Mammary epithelial cell (primary cell): ENCODE measurements around the gene CIPC.

Experiments
- CTCF ChIP-seq, 2 donors: IDR thresholded peaks in 1 of 2; conservative IDR thresholded peaks in 1 of 2; 2 replicates each; pipeline ENCODE4 v1.5.1; 2011 to 2012; ENCODE audit warnings: inconsistent platforms in 2 of 2, low read length in 2 of 2, mild to moderate bottlenecking in 2 of 2, control low read depth in 1 of 2, low read depth in 1 of 2; ENCODE audit not compliant: insufficient read depth in 1 of 2; ENCODE audit errors: extremely low read depth in 1 of 2
- EZH2 ChIP-seq: IDR thresholded peaks from 2 replicates; pipeline ENCODE4 v1.6.1; 2012; ENCODE audit warnings: low read length, inconsistent platforms, borderline replicate concordance

- TF ChIP-seq CTCF (conservative IDR thresholded peaks at IDR 0.05 in 1 of 2, IDR thresholded peaks at IDR 0.05 in 1 of 2; ENCODE audit: extremely low read depth in 1 of 2, insufficient read depth in 1 of 2, low read depth in 1 of 2, low read length in 2 of 2) (no peak), EZH2 (no peak)
These were observed 26.1 kb upstream of the CIPC start for GRCh38 chr14:77071938-77072388.
